Stimulated activated CD4-positive, alpha-beta T cell treated with anti-CD3 and anti-CD28 coated beads, Interleukin-4, amount 100 ng/mL, for 48 hours (primary cell): ENCODE results near the gene CNPPD1.
"Not testable (repeated sequence)": the region's sequence is repeated elsewhere in the genome, so short reads cannot be mapped to it uniquely, and the experiment has no call there.

ENCODE experiments used
- DNase-seq, 2 donors: peaks; one replicate each; pipeline ENCODE4 v3.0.0-alpha.2; 2020; ENCODE audit warnings: low read depth in 2 of 2

The CNPPD1 gene

DNA sequence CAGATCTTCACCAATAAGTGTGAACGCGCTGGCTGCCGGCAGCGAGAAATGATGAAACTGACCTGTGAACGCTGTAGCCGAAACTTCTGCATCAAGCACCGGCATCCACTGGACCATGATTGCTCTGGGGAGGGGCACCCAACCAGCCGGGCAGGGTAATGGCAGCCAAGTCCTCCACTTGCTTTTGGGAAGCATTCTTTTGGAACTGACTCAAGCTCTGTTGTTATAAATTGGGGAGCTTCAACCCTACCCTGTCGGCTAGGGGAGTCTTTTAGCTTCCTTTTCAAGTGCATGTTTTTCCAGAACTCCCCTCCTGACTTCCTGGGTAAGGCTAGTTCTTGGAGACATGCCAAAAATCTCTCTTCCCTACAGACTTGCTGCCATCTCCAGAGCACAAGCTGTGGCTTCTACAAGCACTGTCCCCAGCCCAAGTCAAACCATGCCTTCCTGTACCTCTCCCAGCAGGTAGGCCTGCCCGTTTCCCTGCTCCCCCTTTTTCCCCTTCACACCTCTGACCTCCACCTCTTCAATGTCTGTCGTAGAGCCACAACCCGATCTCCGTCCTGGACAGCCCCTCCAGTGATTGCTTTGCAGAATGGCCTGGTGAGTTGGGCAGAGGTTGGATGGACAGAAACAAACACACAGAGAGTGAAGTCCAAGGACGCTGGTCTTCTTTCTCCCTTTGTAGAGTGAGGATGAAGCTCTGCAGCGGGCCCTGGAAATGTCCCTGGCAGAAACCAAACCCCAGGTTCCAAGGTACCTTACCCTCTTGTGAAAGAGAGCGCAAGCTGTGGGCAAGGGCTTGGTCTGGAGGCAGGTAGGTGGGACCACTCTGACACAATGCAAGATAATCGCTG is 31.4 kb upstream of the CNPPD1 start:
- DNase-seq, result no peak

DNA sequence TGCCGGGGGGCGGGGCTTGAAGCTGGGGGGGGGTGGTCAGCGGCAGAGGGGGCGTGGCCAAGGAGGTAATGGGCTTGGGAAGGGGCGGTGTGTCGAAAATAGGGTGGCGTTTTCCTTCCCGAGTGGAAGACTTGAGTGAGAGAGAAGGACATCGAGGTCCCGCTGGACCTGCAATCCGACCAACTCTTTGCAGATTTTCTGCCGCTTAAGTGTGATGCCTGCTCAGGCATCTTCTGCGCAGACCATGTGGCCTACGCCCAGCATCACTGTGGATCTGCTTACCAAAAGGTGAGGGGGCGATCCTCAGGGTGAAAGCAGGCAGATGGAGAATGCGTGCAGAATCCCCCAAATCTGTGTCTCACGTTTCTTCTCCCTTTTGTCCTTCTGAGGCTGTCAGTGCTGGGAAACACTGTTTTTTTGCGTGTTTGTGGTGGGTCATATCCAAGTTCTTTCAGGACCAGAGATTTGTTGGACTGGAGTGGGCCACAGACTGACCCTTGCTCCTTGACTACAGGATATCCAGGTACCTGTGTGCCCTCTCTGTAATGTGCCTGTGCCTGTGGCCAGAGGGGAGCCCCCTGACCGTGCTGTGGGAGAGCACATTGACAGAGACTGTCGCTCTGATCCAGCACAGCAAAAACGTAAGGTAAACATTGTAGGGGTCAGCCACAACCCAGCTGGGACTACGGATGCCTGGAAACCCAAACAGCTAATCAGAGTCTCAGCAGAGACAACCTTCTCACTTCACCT is 30.6 kb upstream of the CNPPD1 start:
- no peak for DNase-seq

DNA sequence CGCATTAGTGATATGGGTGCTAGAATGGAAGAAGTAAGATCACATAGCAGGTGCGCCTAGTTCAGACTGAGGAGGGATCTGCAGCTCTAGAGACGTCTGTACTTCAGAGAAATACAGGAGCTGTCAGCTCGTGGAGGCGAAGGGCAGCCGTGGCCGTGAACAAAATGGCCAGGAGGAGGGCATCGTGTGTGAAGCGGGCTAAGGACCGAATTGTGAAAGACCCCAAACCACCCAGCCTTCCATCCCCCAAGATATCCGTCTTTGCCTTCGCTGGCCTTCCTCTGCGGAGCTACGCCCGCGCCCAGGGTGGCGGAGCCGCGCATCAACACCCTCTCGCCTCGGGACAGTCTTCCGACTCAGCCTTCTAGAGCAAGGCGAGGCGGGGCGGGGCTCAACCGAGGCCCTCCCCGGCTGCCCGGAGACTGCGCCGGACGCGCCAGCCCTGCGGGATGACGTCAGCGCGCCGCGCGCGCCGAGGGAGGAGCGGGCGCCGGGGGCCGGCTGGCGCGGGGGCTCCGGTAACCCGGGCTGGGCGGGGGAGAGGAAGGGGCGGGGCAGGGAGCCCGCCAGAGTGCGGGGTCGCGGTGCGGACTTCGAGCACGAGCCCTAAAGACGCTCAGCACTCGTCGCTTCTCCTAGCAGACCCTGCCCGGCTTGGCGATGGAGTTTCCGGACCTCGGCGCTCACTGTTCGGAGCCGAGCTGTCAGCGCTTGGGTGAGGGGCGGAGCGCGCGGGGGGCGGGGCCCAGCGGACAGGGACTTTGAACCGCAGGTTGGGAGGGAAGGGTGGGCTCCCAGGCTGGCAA is 29.8 kb upstream of the CNPPD1 start, which contains the start of gene ZFAND2B:
Gene ZFAND2B (plus strand): TSS at position 455 of the 806 bp plus-strand sequence. CDS start 206 bp downstream, at position 661.
- DNase-seq, result peak; percentile 91 to 94

- DNase-seq, result no peak
Measured at GRCh38 chr2:219205981-219206327, 29.2 kb upstream of the CNPPD1 start.

GRCh38 chr2:219205165-219205538 is 28.4 kb upstream of the CNPPD1 start:
- no peak for DNase-seq

GRCh38 chr2:219204425-219205164 is 27.9 kb upstream of the CNPPD1 start:
- DNase-seq, result no peak

GRCh38 chr2:219201331-219201730 is 24.6 kb upstream of the CNPPD1 start:
- not testable (repeated sequence) for DNase-seq

DNA sequence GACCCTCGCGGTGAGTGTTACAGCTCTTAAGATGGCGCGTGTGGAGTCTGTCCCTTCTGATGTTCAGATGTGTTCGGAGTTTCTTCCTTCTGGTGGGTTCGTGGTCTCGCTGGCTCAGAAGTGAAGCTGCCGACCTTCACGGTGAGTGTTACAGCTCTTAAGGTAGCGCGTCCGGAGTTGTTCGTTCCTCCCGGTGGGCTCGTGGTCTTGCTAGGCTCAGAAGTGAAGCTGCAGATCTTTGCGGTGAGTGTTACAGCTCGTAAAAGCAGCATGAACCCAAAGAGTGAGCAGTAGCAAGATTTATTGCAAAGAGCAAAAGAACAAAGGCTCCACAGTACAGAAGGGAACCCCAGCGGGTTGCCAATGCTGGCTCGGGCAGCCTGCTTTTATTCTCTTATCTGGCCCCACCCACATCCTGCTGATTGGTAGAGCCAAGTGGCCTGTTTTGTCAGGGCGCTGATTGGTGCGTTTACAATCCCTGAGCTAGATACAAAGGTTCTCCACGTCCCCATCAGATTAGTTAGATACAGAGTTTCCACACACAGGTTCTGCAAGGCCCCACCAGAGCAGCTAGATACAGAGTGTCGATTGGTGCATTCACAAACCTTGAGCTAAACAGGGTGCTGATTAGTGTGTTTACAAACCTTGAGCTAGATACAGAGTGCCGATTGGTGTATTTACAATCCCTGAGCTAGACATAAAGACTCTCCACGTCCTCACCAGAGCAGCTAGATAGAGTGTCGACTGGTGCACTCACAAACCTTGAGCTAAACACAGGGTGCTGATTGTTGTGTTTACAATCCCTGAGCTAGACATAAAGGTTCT is 24.0 kb upstream of the CNPPD1 start:
- not testable (repeated sequence) for DNase-seq

- DNase-seq, result no peak
Measured at GRCh38 chr2:219199470-219200211, 22.9 kb upstream of the CNPPD1 start.

DNA sequence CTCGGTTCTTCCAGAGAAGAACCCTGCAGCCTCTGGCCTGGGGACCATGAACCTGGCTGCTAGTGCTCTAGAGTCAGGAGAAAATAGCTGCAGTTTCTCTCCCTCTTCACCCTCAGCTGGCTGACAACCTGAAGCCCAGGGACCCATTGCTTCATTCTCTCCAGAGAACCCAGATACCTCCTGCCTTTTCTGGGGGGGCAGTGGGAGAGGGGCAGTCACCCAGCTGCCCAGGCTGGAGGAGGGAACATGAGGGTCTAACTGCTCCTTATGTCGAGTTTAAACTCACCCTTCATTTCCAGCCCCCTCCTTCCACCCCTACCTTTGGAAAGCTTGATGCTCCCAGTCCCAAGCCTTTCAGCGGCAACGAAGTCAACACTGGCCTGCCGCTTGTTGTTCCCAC is 22.2 kb upstream of the CNPPD1 start:
- DNase-seq, result no peak

- no peak for DNase-seq
Measured at GRCh38 chr2:219197388-219197787, 20.7 kb upstream of the CNPPD1 start.

- no peak for DNase-seq
Measured at GRCh38 chr2:219186754-219187456, 10.2 kb upstream of the CNPPD1 start.

GRCh38 chr2:219184121-219184520 is 7.4 kb upstream of the CNPPD1 start:
- DNase-seq, result no peak

DNA sequence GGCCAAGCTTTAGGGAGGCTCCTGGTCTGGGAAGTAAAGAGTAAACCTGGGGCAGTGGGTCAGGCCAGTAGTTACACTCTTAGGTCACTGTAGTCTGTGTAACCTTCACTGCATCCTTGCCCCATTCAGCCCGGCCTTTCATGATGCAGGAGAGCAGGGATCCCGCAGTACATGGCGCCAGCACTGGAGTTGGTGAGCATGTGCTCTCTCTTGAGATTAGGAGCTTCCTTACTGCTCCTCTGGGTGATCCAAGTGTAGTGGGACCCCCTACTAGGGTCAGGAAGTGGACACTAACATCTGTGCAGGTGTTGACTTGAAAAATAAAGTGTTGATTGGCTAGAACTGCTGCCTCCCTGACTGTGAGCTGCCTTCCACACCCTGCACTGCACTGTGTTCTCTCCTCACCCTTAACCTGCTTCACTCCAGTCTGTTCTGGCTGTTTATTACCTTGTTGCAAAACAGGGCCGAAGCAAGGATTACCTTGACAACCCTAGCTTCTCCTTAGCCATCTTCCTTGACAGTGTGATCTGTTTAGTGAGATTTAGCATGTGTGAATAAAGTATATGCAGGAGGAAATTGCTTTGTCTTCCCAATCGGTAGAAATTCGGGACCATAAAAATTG is 6.5 kb upstream of the CNPPD1 start:
- no peak for DNase-seq

- DNase-seq, result no peak
Measured at GRCh38 chr2:219182331-219183150, 5.8 kb upstream of the CNPPD1 start.

GRCh38 chr2:219181531-219181930 is 4.8 kb upstream of the CNPPD1 start:
- DNase-seq, result no peak

- no peak for DNase-seq
Measured at GRCh38 chr2:219180961-219181360, 4.2 kb upstream of the CNPPD1 start.
